ENCODE results near the gene ZC3H13. TPM values are rescaled to one million over a fixed set of nuclear protein-coding genes. Genes with fewer than 3 reads are reported as not detected.

ZC3H13 gene
- total RNA-seq, 1 experiment from 2014 or later, result 61.9 TPM

- no peaks in the 10 kb centered on the region for H3K9me3 ChIP-seq (ENCODE audit: control insufficient read depth, low read depth, low read length)
- no peaks in the 10 kb centered on the region for H3K23me2 ChIP-seq (ENCODE audit: insufficient read length, low read depth, low read length, poor library complexity, severe bottlenecking)
- no peak overlapping the region for H4K5ac ChIP-seq (ENCODE audit: insufficient read length, low read depth, low read length)
- no peaks in the 10 kb centered on the region for H4K20me1 ChIP-seq (ENCODE audit: control insufficient read depth, insufficient read depth, insufficient read length)
- TF ChIP-seq, protein P1, sequence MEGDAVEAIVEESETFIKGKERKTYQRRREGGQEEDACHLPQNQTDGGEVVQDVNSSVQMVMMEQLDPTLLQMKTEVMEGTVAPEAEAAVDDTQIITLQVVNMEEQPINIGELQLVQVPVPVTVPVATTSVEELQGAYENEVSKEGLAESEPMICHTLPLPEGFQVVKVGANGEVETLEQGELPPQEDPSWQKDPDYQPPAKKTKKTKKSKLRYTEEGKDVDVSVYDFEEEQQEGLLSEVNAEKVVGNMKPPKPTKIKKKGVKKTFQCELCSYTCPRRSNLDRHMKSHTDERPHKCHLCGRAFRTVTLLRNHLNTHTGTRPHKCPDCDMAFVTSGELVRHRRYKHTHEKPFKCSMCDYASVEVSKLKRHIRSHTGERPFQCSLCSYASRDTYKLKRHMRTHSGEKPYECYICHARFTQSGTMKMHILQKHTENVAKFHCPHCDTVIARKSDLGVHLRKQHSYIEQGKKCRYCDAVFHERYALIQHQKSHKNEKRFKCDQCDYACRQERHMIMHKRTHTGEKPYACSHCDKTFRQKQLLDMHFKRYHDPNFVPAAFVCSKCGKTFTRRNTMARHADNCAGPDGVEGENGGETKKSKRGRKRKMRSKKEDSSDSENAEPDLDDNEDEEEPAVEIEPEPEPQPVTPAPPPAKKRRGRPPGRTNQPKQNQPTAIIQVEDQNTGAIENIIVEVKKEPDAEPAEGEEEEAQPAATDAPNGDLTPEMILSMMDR (conservative IDR thresholded peaks at IDR 0.05), result no peak
- H3K27ac ChIP-seq (ENCODE audit: insufficient read length, low read depth, low read length), result no peak overlapping the region
- no peak overlapping the region for H3K56ac ChIP-seq (ENCODE audit: insufficient read length, low read depth, low read length)
- no peak overlapping the region for H2BK15ac ChIP-seq (ENCODE audit: low read depth, low read length)
- Mint-ChIP-seq H3K27ac (no peak overlapping the region), H3K4me3 (no peak overlapping the region), H3K36me3 (ENCODE audit: insufficient read depth in 1 of 3, low read depth in 3 of 3) (no peaks in the 10 kb centered on the region), H3K4me1 (peaks cover 3 to 4% of the 10 kb centered on the region in 2 experiments; a peak in 1 of 4 replicates), H3K27me3 (ENCODE audit: low read depth) (peaks cover 1% of the 10 kb centered on the region; the same call in 1 of the 2 replicates), H3K9me3 (no peaks in the 10 kb centered on the region)
- no peak overlapping the region for H2BK120ac ChIP-seq (ENCODE audit: low read depth, low read length, poor library complexity, severe bottlenecking)
- H3K9ac ChIP-seq (ENCODE audit: extremely low read depth, insufficient read length, low read length), result no peak overlapping the region
- H3K4me2 ChIP-seq (ENCODE audit: insufficient read depth, insufficient read length, low read length), result no peak overlapping the region
- H3K4ac ChIP-seq (ENCODE audit: low read depth, low read length), result no peak overlapping the region
- H2BK12ac ChIP-seq (ENCODE audit: insufficient read length, low read depth, low read length), result no peak overlapping the region
- WGBS (ENCODE audit: extremely low coverage, insufficient read length, low lambda C conversion rate), result no CpG with 5 or more reads among the region's 4 CpGs
- H3T11ph ChIP-seq (ENCODE audit: low read length), result no peak overlapping the region
- H3K79me1 ChIP-seq (ENCODE audit: insufficient read depth, low read depth, low read length, poor library complexity, severe bottlenecking), result no peaks in the 10 kb centered on the region
- no peak overlapping the region for H2BK5ac ChIP-seq (ENCODE audit: insufficient read length, low read length)
- H3K23ac ChIP-seq (ENCODE audit: insufficient read length, low read depth, low read length), result no peak overlapping the region
- no peak for DNase-seq
- no peak overlapping the region for H3K14ac ChIP-seq (ENCODE audit: insufficient read depth, low read length)
- no peak overlapping the region for H3K18ac ChIP-seq (ENCODE audit: insufficient read length, low read depth, low read length)
- no peak overlapping the region for H4K8ac ChIP-seq (replicated peaks; ENCODE audit: insufficient read length, low read depth, low read length)
- no peaks in the 10 kb centered on the region; the same call in 1 of the 2 replicates for H3K4me1 ChIP-seq (ENCODE audit: insufficient read depth, low read length)
- H4K91ac ChIP-seq (ENCODE audit: insufficient read length, low read depth, low read length), result no peak overlapping the region
- no peak overlapping the region for H2AFZ ChIP-seq (ENCODE audit: low read length)
- no peaks in the 10 kb centered on the region for H3K79me2 ChIP-seq (ENCODE audit: insufficient read depth, low read length)
- H3K27me3 ChIP-seq (ENCODE audit: insufficient read depth, low read length), result no peaks in the 10 kb centered on the region
- H2BK20ac ChIP-seq (ENCODE audit: low read depth, low read length, poor library complexity, severe bottlenecking), result no peak overlapping the region
- H2AK5ac ChIP-seq (ENCODE audit: insufficient read length, low read length), result no peak overlapping the region
Measured at GRCh38 chr13:46097663-46098062, 45.1 kb upstream of the ZC3H13 start.

Data from H9 (cell line).